ENCODE data around the gene PAQR9. TPM values are rescaled to one million over a fixed set of nuclear protein-coding genes. Genes with fewer than 3 reads are reported as not detected.
A peak's percentile ranks its signal among the peaks of the same experiment; 100 is the strongest.

PAQR9 gene
- total and polyA plus RNA-seq, 2 of the 13 experiments (the other 11 are each of a cell fraction or from before 2014, with no cell fraction given), result 3.7 to 10.3 TPM

- H3K4me2 ChIP-seq (ENCODE audit: low read depth, low read length), result no peak overlapping the region
- WGBS (ENCODE audit: low lambda C conversion rate), result 71% methylated on average over 4 of the region's 4 CpGs
These were observed 19.1 kb downstream of the PAQR9 start for GRCh38 chr3:142944342-142944741.

GRCh38 chr3:142943870-142944269, 19.6 kb downstream of the PAQR9 start:
- POLR2A ChIA-PET, result no interaction called here
- H3K9ac ChIP-seq (ENCODE audit: insufficient read depth, low read depth, low read length), result no peak overlapping the region
- H3K79me2 ChIP-seq (ENCODE audit: insufficient read depth, low read length), result no peaks in the 10 kb centered on the region
- no peaks in the 10 kb centered on the region for H4K20me1 ChIP-seq (ENCODE audit: insufficient read depth, low read length)
- no peak overlapping the region for H3K27ac ChIP-seq (ENCODE audit: extremely low read length, insufficient read depth, low read length)
- H3K36me3 ChIP-seq (replicated peaks in 1 of 2; ENCODE audit: control insufficient read depth in 1 of 2, insufficient read depth in 2 of 2, low read length in 2 of 2), result no peaks in the 10 kb centered on the region
- no peak overlapping the region for H2AFZ ChIP-seq (ENCODE audit: low read length)
- CTCF ChIA-PET (ENCODE audit: low intra/inter-chr PET ratio, low total read pairs), result no interaction called here
- peaks cover 67% of the 10 kb centered on the region for H3K4me1 ChIP-seq (ENCODE audit: insufficient read depth, low read length)
- H3K9me3 ChIP-seq (ENCODE audit: low read length), result no peaks in the 10 kb centered on the region
- FAIRE-seq, result no peak
- H3K4me2 ChIP-seq (ENCODE audit: low read depth, low read length), result no peak overlapping the region
- H3K4me3 ChIP-seq (replicated peaks in 1 of 3; ENCODE audit: insufficient read depth in 1 of 3, low read depth in 2 of 3, low read length in 3 of 3), result no peak overlapping the region
- BruUV-seq (replicated peaks), result no TSS peak
- 0 out of 5 replicates have a peak, but pooled peaks cover 0 to under 1% of the 10 kb centered on the region in 2 experiments for H3K27me3 ChIP-seq (ENCODE audit: control insufficient read depth in 1 of 2, insufficient read depth in 2 of 2, low read length in 2 of 2)
- no peak for DNase-seq (ENCODE audit: low spot score)
- in situ Hi-C loops (cut with HindIII; ENCODE audit: extremely low pct_ligation_motif_present, low pct_unique_long_range_greater_than_20kb) (no loop called here), intact Hi-C loops (cut with micrococcal nuclease; ENCODE audit: unreplicated experiment) (no loop called here)
- no peak for ATAC-seq
- TF ChIP-seq ZEB1 (IDR thresholded peaks at IDR 0.05; ENCODE audit: insufficient replicate concordance, low read depth) (no peak), FIP1L1 (IDR thresholded peaks at IDR 0.05; ENCODE audit: borderline replicate concordance, insufficient read depth, low read depth, low read length) (no peak), RBM39 (IDR thresholded peaks at IDR 0.05; ENCODE audit: low read depth, low read length, poor library complexity, severe bottlenecking) (no peak), ERF (CRISPR knock-in tag; IDR thresholded peaks at IDR 0.05) (no peak), ZNF460 (CRISPR knock-in tag; IDR thresholded peaks at IDR 0.05; ENCODE audit: borderline replicate concordance) (no peak), SMYD3 (CRISPR knock-in tag; IDR thresholded peaks at IDR 0.05) (0 out of 2 replicates have a peak, but pooled peaks have one; percentile 18), ZNF614 (CRISPR knock-in tag; IDR thresholded peaks at IDR 0.05; ENCODE audit: borderline replicate concordance) (no peak), ZSCAN21 (CRISPR knock-in tag; IDR thresholded peaks at IDR 0.05; ENCODE audit: borderline replicate concordance) (no peak), ZNF768 (CRISPR knock-in tag; IDR thresholded peaks at IDR 0.05) (no peak), TOPORS (CRISPR knock-in tag; IDR thresholded peaks at IDR 0.05) (0 out of 2 replicates have a peak, but pooled peaks have one; percentile 21)
- TF ChIP-seq, protein P1, sequence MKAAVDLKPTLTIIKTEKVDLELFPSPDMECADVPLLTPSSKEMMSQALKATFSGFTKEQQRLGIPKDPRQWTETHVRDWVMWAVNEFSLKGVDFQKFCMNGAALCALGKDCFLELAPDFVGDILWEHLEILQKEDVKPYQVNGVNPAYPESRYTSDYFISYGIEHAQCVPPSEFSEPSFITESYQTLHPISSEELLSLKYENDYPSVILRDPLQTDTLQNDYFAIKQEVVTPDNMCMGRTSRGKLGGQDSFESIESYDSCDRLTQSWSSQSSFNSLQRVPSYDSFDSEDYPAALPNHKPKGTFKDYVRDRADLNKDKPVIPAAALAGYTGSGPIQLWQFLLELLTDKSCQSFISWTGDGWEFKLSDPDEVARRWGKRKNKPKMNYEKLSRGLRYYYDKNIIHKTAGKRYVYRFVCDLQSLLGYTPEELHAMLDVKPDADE (CRISPR knock-in tag; IDR thresholded peaks at IDR 0.05), result no peak
- TF ChIP-seq, protein P2, sequence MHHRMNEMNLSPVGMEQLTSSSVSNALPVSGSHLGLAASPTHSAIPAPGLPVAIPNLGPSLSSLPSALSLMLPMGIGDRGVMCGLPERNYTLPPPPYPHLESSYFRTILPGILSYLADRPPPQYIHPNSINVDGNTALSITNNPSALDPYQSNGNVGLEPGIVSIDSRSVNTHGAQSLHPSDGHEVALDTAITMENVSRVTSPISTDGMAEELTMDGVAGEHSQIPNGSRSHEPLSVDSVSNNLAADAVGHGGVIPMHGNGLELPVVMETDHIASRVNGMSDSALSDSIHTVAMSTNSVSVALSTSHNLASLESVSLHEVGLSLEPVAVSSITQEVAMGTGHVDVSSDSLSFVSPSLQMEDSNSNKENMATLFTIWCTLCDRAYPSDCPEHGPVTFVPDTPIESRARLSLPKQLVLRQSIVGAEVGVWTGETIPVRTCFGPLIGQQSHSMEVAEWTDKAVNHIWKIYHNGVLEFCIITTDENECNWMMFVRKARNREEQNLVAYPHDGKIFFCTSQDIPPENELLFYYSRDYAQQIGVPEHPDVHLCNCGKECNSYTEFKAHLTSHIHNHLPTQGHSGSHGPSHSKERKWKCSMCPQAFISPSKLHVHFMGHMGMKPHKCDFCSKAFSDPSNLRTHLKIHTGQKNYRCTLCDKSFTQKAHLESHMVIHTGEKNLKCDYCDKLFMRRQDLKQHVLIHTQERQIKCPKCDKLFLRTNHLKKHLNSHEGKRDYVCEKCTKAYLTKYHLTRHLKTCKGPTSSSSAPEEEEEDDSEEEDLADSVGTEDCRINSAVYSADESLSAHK (CRISPR knock-in tag; IDR thresholded peaks at IDR 0.05; ENCODE audit: borderline replicate concordance), result no peak

More at GRCh38 chr3:142944342-142944741, 19.1 kb downstream of the PAQR9 start:
- H3K27me3 ChIP-seq (ENCODE audit: control insufficient read depth in 1 of 2, insufficient read depth in 2 of 2, low read length in 2 of 2), result no peaks in the 10 kb centered on the region
- H3K36me3 ChIP-seq (replicated peaks in 1 of 2; ENCODE audit: control insufficient read depth in 1 of 2, insufficient read depth in 2 of 2, low read length in 2 of 2), result no peaks in the 10 kb centered on the region
- no peak overlapping the region for H3K27ac ChIP-seq (ENCODE audit: extremely low read length, insufficient read depth, low read length)
- H3K9ac ChIP-seq (ENCODE audit: insufficient read depth, low read depth, low read length), result no peak overlapping the region
- intact Hi-C loops (cut with micrococcal nuclease; ENCODE audit: unreplicated experiment) (no loop called here), in situ Hi-C loops (cut with HindIII; ENCODE audit: extremely low pct_ligation_motif_present, low pct_unique_long_range_greater_than_20kb) (no loop called here)
- H3K4me1 ChIP-seq (ENCODE audit: insufficient read depth, low read length), result peaks cover 62% of the 10 kb centered on the region
- no peak overlapping the region for H3K4me3 ChIP-seq (replicated peaks in 1 of 3; ENCODE audit: insufficient read depth in 1 of 3, low read depth in 2 of 3, low read length in 3 of 3)
- POLR2A ChIA-PET, result no interaction called here
- H2AFZ ChIP-seq (ENCODE audit: low read length), result no peak overlapping the region
- TF ChIP-seq ARNT2 (CRISPR knock-in tag; IDR thresholded peaks at IDR 0.05; ENCODE audit: low read depth), result no peak
- TF ChIP-seq TBX2 (CRISPR knock-in tag; IDR thresholded peaks at IDR 0.05; ENCODE audit: borderline replicate concordance), result no peak
- TF ChIP-seq TARDBP (CRISPR knock-in tag; IDR thresholded peaks at IDR 0.05), result no peak
- TF ChIP-seq MLLT10 (CRISPR knock-in tag; IDR thresholded peaks at IDR 0.05), result no peak
- no peak for TF ChIP-seq ZNF674 (CRISPR knock-in tag; IDR thresholded peaks at IDR 0.05; ENCODE audit: low read depth)
- no peak for TF ChIP-seq KLF12 (CRISPR knock-in tag; IDR thresholded peaks at IDR 0.05; ENCODE audit: borderline replicate concordance)
- TF ChIP-seq ZNF652 (CRISPR knock-in tag; IDR thresholded peaks at IDR 0.05; ENCODE audit: borderline replicate concordance, low read depth), result peak; percentile 44; the same call in 1 of the 2 replicates
- no TSS peak for BruUV-seq (replicated peaks)
- no peaks in the 10 kb centered on the region for H3K9me3 ChIP-seq (ENCODE audit: low read length)
- CTCF ChIA-PET (ENCODE audit: low intra/inter-chr PET ratio, low total read pairs), result no interaction called here
- H3K79me2 ChIP-seq (ENCODE audit: insufficient read depth, low read length), result no peaks in the 10 kb centered on the region
- FAIRE-seq (no peak), ATAC-seq (no peak), DNase-seq (ENCODE audit: low spot score) (no peak)
- no peaks in the 10 kb centered on the region for H4K20me1 ChIP-seq (ENCODE audit: insufficient read depth, low read length)
